Activated CD4-positive, alpha-beta T cell treated with anti-CD3 and anti-CD28 coated beads, Interleukin-2, Interleukin-4, amounts not matched to agents 100 ng/mL and 50 ng/mL, durations not matched to agents 16 hours and 8 hours (primary cell): ENCODE results near the gene GSDME.

Source experiments
- DNase-seq: peaks from one replicate; pipeline ENCODE4 v3.0.0-alpha.2; 2020; ENCODE audit warnings: low spot score

The GSDME gene

GRCh38 chr7:24722386-24723177 is 34.7 kb downstream of the GSDME start:
- DNase-seq = no peak

- DNase-seq = no peak
Observed at GRCh38 chr7:24721481-24722001, 35.7 kb downstream of the GSDME start.

DNA sequence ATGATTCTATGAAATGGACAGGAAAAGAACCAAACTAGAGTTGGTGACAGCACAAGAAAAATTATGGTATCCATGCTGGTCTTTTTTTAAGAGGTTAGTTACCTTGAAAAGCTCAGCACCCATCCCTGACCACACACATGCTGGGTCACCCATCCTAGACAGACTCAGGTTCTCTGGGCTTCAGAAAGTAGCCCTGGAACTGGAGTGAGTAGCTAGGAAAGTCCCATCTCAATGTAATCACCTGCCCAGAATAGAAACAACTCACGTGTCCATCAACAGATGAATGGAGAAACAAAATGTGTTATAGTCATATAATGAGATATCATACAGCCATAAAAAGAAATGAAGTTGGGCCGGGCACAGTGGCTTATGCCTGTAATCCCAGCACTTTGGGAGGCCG is 37.0 kb downstream of the GSDME start:
- DNase-seq = no peak

DNA sequence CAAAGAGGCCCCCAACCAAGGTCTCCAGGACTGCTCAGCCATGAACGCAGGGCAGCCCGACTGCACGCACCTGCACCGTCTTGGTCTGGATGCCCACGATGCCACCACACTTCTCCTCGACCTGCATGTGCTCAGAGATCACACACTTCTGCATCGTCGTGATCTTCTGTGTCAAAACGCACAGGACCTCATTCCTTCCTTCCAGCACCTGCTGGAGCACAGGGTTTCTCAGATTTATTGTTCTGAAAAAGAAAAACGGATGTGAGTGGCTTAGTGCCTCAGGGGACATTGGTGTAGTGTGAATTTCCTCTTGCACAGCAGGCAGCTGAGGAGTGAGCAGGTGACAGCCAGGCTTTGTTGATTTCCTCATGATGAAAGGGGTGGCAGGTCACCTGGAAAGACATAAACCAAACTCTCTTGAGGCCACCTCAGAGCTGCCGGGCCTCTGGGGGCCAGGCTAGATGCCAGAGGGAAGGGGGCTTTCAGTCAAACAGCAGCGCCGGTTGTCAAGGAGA is 38.2 kb downstream of the GSDME start:
- DNase-seq = no peak

- DNase-seq = no peak
Observed at GRCh38 chr7:24718431-24718831, 38.8 kb downstream of the GSDME start.

DNA sequence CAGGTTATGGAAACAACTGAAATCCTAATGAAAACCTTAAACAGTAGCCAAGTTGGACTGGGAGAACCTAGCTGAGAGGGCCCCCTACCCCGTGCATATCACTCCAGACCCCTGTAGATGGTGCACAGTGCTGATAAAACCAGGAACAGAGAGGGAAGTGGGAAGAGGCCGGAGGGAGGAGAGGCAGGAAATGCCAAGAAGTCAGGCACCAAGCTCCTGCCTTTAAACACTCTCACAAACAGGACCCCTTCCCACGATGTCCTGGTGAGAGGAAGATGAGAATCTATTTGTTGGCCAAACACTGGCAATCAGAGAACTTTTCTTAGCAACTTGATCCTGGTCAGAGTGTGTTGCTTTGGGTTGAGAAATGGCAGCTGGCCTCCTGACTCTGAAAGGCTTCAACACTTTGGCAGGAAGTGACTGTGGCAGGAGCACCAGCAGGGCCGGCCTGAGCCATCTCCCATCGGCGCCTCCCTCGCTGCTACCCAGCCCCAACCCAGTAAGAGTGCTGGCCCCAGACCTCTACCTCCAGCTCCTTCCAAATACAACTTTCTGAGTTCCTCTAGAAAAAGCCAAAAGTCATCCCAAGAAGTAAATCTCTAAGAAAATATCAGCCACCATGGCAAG is 39.5 kb downstream of the GSDME start:
- no peak for DNase-seq

DNA sequence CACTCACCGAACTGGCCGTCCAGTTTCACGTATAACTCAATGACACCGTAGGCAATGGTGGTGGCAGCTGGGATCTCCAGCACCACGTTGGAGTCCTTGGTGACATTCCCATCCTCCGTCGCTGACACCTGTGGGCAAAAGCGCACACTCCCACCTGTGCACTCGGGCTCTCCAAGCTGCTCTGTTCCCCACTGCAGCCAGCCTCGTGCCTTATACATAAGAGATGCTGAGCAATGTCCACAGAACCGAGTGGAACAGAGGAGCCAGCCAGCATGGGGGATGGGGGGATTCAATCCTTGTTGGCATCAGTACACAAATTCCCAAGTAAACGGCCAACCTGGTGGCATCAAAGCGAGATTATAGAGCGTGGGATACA is 40.0 kb downstream of the GSDME start:
- DNase-seq = no peak

- no peak for DNase-seq
Observed at GRCh38 chr7:24716480-24717246, 40.6 kb downstream of the GSDME start.

- DNase-seq = peak; percentile 49
Observed at GRCh38 chr7:24715661-24716479, 41.4 kb downstream of the GSDME start.

- DNase-seq = no peak
Observed at GRCh38 chr7:24715171-24715570, 42.1 kb downstream of the GSDME start.

DNA sequence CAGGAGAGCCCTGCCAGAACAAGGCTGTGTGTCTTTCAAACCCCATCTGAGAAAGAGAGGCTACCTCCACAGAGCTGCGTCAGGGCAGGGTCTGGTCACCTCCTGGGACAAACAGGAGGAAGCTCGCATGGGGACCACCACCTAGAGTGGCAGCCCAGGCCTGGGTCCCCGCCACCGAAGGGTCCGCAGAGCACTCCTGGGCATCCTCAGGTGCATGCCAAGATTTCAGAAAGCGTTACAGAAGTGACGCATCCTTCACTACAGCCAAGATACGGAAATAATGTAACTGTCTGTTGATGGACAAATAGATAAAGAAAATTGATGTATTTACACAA is 42.6 kb downstream of the GSDME start:
- no peak for DNase-seq

DNA sequence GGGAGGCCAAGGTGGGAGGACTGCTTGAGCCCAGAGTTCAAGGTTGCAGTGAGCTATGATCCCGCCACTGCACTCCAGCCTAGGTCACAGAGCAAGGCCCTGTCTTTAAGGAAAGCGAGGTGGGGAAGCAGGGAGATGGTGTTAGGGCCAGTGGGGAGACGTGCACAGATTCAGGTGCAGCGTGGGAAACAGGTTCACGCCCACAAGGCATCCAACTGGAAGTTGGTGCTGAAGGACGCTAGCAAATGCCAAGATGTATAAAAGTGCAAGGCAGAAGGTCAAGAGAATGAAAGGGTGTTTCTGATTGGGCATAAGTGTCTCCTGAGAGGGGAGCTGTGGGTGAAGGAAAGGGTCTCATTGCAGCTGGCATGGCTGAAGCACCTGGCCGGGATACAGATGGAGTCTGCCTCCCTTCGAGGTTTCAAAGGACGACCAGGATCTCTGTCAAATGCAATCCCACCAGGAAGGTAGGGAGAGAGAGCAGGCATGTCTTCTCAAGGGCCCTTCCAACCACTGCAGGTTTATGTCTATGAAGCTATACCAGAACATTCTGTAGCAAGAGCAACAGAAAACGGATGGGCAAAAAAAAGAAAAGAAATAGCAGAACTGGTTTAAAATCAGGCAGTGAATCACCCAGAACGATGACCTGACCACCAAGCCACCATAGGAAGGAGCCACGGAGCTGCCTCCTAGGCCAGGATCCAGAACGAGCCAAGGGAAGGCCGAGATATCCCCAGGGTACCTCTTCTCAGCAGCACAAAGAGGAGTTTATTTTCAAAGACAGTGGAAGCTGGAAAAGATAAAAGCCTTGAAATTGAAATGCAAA is 43.2 kb downstream of the GSDME start:
- DNase-seq = no peak

DNA sequence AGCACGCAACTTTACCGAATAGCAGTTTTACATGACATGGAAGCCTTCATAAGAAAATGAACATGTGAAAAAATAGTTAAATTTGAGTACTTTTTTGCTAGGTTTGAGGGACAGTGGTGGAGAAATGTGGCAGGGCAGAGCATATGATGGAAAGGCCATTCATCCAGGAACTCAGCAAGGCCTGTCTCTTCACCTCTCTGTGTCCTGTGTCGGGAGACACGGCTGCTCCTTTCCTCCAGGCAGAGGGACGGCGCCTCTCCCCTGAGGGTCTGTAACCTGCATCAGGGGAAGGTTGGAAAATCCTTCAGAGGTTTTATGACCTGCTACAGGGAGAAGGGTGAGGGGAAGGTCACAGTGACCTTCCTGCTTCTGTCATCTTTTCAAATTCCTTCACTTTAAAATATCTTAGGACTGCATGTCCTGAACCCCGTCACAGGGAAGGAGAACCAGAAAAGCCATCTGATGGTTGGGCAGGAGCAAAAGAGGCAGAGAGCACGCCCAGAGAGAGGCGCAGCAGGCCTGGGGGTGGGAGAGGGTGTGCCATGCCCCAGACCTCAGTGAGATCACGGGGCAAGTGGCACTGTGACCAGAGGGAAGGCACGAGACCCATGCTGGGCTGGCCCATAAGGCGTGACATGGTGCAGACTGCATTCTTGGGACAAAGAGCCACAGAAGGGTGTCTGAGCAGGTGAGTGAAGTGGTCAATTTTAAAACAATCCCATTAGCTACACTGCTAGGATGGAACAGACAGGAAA is 44.0 kb downstream of the GSDME start:
- DNase-seq = no peak

DNA sequence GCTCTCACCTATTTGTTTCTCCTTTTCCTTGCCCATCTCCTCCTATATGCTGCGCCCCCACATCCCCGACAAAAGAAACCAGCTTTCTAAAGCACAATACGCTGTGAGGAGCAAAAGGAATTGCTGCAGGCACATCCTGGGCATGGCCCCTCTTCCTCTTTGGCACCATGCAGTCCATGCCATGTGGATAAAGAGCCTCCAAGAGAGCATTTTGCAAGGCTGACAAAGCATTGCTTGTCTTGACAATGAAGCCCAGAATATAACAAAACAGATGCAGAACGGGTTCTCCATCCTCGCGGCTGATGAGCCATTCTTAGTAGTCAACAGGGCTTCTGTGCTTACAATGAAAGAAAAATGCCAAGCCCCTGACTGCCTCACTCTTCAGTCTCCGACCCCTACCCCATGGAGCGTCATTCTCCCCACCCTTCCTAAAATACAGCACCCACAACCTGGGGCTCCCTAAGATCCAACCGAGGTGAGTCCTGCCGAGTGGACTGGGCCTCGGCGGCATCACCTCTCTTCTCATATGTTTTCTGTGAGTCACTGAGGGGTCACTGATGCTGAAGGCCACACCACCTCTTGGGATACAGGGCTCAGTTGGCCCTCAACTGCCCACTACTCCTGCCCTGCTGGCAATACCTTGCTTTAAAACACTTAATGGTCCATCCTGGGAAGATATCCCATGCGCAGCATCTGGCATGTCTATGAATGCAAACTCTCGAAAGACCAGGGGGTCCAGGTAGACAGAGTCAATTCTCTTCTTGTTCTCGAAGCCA is 47.5 kb downstream of the GSDME start:
- DNase-seq = no peak

GRCh38 chr7:24709051-24709450 is 48.2 kb downstream of the GSDME start:
- no peak for DNase-seq

DNA sequence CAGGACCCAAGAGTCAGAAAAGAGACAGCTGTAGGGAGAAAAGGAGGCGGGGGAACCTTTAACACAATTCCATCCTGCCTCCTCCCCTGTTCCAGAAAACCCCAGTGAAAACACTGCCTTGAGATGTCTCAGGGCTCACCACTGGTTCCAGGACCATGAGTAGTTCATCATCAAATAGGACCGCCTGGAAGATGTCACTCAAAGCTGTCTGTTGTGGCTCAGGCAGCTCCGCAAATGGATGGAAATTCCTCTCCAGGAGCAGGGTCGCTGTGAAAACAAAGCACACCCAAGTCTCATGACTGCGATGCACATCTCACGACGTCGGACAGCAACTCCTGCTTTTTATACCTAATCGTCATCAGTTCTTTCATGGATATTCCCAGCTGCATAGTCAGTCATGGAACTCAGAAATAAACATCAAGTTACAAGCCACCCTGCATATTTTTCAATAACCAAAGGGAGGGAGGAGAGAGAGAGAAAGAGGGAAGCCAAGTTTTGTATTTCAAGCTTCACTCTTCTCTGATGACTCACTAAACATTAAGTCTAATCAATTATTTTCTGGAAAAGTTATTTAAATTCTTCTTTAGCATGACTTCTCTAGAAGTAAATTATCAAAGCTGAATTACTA is 49.2 kb downstream of the GSDME start:
- no peak for DNase-seq

- no peak for DNase-seq
Observed at GRCh38 chr7:24706211-24707170, 50.8 kb downstream of the GSDME start.

DNA sequence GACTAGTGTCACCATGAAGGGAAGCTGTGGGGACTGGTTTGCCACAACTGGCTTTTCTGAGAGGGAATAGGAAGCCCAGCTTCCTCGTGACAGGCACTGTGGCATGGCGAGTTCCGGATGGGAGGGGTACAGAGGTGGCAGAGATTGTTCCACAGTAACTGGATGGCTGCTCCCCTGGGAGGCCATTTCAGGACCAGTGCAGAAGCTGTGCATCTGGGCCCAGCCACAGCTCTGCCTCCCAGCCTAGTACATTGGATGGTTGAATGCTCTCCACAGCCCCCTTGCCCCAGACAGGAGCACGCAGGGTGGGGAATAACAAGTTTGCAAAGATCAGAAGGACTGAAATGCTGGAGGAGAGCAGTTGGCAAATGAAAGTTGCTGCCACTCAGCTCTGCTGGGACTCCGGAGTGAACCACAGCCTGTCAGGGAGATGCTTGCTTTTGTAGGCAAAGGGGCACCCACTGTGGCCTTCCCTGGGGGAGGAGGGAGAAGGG is 51.8 kb downstream of the GSDME start:
- DNase-seq = no peak
